Measurements from ENCODE around the gene SLC35F2.

SLC35F2 gene

GRCh38 chr11:107856180-107856980 is 2.2 kb downstream of the SLC35F2 start:
- no peak for DNase-seq
- TF ChIP-seq, protein P1, sequence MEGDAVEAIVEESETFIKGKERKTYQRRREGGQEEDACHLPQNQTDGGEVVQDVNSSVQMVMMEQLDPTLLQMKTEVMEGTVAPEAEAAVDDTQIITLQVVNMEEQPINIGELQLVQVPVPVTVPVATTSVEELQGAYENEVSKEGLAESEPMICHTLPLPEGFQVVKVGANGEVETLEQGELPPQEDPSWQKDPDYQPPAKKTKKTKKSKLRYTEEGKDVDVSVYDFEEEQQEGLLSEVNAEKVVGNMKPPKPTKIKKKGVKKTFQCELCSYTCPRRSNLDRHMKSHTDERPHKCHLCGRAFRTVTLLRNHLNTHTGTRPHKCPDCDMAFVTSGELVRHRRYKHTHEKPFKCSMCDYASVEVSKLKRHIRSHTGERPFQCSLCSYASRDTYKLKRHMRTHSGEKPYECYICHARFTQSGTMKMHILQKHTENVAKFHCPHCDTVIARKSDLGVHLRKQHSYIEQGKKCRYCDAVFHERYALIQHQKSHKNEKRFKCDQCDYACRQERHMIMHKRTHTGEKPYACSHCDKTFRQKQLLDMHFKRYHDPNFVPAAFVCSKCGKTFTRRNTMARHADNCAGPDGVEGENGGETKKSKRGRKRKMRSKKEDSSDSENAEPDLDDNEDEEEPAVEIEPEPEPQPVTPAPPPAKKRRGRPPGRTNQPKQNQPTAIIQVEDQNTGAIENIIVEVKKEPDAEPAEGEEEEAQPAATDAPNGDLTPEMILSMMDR (IDR thresholded peaks at IDR 0.05; ENCODE audit: low read depth, low read length) = no peak
- Histone ChIP-seq H3K36me3 (no peaks in the 10 kb centered on the region), H3K27me3 (peaks cover 3% of the 10 kb centered on the region), H3K4me3 (ENCODE audit: low read depth, low read length) (no peak overlapping the region), H3K9me3 (no peaks in the 10 kb centered on the region), H3K4me1 (no peaks in the 10 kb centered on the region)

GRCh38 chr11:107853070-107853469 is 5.5 kb downstream of the SLC35F2 start:
- no peak for DNase-seq
- TF ChIP-seq, protein P1 (IDR thresholded peaks at IDR 0.05; ENCODE audit: low read depth, low read length) = no peak

GRCh38 chr11:107851704-107852310 is 6.8 kb downstream of the SLC35F2 start:
- Histone ChIP-seq H3K9me3 (no peaks in the 10 kb centered on the region), H3K27me3 (no peaks in the 10 kb centered on the region), H3K4me3 (ENCODE audit: low read depth, low read length) (no peak overlapping the region), H3K4me1 (no peaks in the 10 kb centered on the region), H3K36me3 (no peaks in the 10 kb centered on the region)
- TF ChIP-seq, protein P1 (IDR thresholded peaks at IDR 0.05; ENCODE audit: low read depth, low read length) = no peak
- DNase-seq = no peak

More at GRCh38 chr11:107853070-107853469, 5.5 kb downstream of the SLC35F2 start:
- H3K4me1 ChIP-seq = no peaks in the 10 kb centered on the region
- H3K27me3 ChIP-seq = peaks cover under 1% of the 10 kb centered on the region
- H3K36me3 ChIP-seq = no peaks in the 10 kb centered on the region
- H3K9me3 ChIP-seq = no peaks in the 10 kb centered on the region
- no peak overlapping the region for H3K4me3 ChIP-seq (ENCODE audit: low read depth, low read length)

DNA sequence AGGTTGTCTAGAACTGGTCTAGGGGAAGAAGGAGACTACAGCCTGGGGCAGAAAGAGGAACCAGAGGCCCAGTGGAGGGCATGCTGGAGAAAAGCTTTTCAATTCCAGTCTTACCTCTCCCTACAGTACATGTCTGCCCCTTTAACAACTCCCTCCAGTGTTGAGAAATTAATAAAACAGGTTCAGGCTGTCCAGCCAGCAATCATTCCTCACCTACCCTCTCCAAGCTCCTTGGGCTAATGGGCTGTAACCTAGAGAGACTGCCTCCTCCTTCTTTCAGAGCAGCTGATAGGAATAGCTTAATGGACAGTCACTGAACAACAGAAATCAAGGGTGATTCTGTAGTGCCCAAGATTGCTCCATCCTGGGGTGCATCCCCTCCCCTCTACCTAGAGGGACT is 8.8 kb downstream of the SLC35F2 start:
- Histone ChIP-seq H3K27me3 (no peaks in the 10 kb centered on the region), H3K4me3 (ENCODE audit: low read depth, low read length) (no peak overlapping the region), H3K4me1 (no peaks in the 10 kb centered on the region), H3K36me3 (no peaks in the 10 kb centered on the region), H3K9me3 (no peaks in the 10 kb centered on the region)
- no peak for DNase-seq
- TF ChIP-seq, protein P1 (IDR thresholded peaks at IDR 0.05; ENCODE audit: low read depth, low read length) = no peak

GRCh38 chr11:107848345-107848744 is 10.2 kb downstream of the SLC35F2 start:
- TF ChIP-seq, protein P1 (IDR thresholded peaks at IDR 0.05; ENCODE audit: low read depth, low read length) = no peak
- Histone ChIP-seq H3K4me3 (ENCODE audit: low read depth, low read length) (no peak overlapping the region), H3K27me3 (no peaks in the 10 kb centered on the region), H3K36me3 (no peaks in the 10 kb centered on the region), H3K9me3 (no peaks in the 10 kb centered on the region), H3K4me1 (no peaks in the 10 kb centered on the region)
- no peak for DNase-seq

DNA sequence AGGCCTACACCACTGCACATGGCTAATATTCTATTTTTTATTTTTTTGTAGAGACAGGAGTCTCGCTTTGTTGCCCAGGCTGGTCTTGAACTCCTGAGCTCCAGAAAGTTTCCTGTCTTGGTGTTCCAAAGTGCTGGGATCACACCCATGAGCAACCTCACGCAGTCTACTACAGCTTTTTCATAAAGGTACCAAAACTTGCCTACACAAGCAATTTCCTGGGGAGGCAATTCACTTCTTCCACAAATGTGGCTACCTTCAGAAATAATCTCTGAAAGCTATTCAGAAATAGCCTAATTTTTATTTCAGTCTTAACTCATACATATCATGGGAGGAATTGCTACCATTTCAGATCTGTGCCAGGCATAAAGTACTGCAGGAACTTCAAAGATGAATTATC is 11.4 kb downstream of the SLC35F2 start:
- DNase-seq = no peak
- Histone ChIP-seq H3K4me3 (ENCODE audit: low read depth, low read length) (no peak overlapping the region), H3K36me3 (no peaks in the 10 kb centered on the region), H3K27me3 (no peaks in the 10 kb centered on the region), H3K9me3 (no peaks in the 10 kb centered on the region), H3K4me1 (no peaks in the 10 kb centered on the region)
- TF ChIP-seq, protein P1 (IDR thresholded peaks at IDR 0.05; ENCODE audit: low read depth, low read length) = no peak
